ENCODE results near the gene AP3D1.
A peak's percentile ranks its signal among the peaks of the same experiment; 100 is the strongest.

Gene AP3D1

DNA sequence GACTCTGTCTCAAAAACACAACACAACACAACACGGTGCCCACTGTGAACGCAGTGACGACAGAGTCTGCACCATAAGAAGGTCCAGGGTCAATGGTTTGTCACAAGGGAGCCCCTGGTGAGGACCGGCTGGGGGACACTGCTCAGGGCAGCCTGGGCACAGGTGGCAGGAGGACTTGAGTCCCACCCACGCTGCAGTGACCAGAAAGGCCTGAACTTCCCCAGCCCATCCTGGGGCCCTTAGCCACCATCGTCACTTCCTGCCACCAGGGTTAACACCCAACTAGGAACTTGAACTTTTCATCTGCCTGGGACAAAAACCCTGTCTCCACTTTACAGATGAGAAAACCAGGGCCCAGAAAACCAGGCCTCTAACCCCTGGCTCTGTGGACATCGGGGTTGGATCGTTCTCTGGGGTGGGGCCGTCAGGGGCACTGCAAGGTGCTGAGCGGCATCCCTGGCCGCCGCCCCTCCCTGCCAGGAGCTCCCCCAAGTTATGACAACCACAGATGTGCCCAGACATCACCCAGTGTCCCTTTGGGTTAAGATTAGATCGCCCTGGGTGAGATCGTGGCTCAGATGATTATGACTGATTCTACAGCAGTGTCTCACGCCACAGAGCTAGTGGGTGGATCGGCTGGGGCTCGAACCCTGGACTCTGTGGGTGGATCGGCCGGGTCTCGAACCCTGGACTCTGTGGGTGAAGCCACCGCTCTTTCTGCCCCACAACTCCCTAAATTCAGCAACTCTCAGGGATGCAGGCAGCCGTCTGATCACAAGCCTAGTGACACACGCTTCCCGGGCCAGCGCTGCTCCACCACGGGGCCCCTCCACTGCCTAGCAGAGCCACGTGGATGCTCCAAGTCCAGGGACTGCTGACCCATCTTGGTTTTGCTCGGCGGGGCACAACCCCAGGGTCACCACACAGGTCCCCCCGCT lies 69.2 kb downstream of the AP3D1 start:
- peak; percentile 90 for DNase-seq

DNA sequence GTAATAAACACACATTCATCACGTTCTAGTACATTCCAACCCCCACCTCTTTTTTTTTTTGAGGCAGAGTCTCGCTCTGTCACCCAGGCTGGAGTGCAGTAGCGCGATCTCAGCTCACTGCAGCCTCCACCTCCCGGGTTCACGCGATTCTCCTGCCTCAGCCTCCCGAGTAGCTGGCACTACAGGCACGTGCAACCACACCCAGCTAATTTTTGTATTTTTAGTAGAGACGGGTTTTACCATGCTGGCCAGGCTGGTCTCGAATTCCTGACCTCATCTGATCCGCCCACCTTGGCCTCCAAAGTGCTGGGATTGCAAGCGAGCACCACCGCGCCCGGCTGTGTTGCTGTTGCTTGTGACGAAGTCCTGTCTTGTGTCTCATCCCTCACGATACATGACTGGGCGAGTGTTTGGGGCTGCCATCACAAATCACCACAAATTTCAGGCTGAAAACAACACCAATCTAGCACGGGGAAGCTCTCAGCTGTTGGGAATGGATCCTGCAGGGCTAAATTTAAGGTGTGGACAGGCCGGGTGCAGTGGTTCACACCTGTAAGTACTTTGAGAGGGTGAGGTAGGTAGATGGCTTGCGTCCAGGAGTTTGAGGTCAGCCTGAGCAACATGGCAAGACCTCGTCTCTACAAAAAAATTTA lies 70.9 kb downstream of the AP3D1 start:
- DNase-seq: no peak

DNA sequence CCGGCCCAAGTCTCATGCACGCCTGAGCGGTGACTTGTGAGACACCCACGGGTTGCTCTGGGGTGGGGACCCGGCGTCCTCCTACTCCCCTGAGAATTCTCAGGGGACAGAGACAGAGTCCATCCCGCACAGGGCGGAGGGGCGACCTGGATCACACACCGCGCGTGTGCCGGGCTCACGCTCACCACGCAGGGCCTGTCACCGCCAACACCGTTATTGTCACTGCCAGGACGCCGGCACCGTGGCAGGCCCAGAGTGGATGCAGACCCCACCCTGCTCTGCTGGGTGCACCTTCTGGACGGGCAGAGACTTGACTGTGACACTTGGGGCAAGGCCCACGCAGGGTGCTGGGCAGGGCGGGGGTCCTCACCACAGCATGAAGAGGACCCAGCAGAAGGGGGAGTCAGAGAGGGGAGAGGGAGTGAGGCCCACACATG lies 71.5 kb downstream of the AP3D1 start:
- no peak for DNase-seq

DNA sequence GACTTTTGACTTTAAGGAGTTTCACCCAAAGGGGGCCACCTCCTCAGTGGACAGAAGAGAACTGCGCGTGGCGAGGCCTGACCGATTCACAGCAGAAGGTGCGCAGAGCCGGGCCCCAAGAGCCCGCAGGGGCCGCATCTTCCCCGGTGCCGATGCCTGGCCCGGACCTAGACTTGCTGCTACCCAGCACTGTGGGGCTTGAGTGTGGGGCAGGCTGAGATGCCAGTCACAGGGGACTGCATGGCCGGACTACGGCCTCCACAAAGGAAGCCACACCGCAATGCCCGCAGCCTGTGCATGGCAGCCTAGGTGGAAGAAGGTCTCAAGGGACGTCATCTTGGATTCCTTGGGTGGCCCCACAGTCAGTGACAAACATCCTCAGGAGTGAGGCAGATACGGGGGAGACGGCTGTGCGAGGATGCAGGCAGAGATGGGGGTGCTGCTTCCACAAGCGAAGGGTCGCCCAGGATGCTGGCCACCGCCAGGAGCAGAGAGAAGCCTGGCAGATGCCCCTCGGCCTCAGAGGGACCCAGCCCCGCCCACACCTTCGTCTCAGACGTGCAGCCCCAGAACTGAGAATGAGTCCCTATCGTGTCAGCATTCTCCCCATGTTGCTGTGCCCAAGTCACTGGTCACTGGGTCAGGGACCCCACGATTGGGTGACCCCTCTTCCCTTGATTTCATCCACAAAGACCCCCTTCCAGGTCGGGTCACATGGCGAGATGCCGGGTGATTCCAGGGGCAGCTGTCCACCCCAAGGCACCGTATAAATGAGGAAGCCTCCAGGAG lies 72.1 kb downstream of the AP3D1 start:
- no peak for DNase-seq

DNA sequence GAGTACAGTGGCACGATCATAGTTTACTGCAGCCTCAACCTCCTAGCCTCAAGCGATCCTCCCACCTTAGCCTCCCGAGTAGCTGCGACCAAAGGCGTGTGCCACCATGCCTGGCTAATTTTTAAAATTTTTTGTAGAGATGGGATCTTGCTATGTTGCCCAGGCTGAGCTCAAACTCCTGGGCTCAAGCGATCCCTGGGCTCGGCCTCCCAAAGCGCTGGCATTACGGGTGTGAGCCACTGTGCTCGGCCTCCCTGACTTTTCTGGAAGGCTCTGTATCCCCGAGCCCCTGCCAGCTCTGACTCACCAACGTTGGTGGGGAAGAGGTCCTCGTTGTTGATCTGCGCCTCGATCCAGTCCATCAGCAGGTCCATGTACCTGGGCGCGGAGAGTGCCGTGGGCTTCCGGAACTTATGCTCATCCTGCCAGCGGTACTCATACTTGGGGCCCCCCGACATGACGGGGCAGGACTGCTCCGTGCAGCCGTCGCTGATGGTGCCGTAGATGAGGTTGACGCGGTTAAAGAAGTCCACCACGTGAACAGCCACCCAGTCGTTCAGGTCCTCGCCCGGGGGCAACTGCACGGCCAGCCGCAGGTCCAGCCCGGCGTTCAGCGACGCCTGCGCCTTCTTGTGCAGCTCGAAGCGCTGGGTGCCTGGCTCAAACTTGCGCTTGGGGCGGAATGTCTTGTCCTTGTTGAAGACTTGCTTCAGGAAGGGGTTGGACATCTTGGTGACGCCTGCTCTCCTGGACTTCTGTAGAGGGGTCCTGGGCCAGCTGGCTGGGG lies 73.3 kb downstream of the AP3D1 start:
- no peak for DNase-seq

DNA sequence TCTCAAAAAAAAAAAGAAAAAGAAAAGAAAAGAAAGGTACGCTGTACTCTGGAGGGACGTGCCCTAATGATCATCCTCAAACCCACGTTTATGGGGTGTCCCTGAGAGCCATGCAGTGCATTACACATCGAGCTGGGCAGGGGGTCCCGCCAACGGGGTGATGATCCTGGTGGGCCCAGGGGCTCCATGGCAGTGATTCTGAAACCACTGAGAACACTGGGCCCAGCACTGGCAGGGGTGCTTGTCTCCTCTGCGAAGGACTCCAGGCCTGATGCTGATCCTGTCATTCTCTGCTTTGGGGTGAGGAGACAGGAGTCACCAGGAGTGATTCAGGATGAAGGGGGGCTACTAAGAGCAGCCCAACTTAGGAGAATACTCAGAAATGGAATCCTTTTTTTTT lies 74.0 kb downstream of the AP3D1 start:
- DNase-seq: no peak

DNA sequence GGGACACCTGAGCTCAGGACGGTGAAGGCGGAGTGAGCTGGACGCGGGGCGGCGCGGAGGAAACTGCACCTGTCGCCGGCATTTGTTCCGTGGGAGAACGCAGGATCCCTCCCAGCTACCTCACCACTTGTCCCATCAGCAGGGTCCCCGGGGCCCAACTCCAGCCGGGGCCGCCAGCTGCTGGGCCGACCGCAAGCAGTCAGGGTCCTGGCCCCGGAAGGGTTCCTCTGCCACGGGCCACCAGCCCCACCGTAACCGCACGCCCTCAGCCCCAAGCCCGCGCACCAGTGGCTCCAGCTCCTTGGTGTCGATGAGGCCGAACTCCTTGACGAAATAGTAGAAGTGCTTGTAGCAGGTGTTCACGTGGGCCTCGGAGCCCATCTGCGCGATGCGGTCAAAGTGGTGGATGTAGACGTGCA lies 74.8 kb downstream of the AP3D1 start:
- DNase-seq: no peak

DNA sequence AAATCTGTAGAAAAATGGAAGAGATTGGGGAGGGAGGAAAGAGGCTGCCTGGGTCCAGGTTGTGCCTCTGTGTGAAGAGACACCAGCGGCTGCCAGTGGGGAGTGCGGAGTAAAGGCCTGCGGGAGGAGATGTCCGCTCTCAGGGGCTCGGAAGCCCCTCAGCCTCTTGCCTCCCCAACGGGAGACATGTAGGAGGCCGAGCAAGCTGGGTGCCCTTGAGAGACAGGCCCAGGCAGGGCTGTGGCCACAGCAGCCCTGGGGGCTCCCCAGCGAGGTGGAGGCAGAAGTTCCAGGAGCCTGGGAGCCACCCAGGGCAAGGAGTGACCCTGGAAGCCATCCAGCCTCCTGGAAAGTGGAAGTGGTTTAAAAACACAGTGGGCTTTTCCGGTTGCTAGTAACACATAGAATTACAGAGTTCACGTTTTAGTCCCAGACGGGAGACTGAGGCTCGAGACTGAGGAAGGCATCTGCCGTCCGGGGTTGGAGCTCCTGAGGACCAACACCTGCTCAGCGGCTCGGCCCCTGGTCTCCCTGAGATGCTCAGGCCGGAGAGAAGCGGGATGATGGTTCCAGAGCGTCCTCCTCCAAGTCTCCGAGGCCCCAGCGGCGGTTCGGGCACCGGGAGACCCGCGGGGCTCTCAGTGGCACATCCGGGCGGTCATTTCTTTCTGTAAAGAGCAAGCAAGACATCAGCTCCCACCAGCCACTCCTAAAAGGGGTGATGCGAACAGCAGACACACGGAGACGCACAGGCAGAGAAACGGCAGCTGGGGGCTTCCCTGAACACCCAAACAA lies 78.4 kb downstream of the AP3D1 start:
- DNase-seq: no peak

DNA sequence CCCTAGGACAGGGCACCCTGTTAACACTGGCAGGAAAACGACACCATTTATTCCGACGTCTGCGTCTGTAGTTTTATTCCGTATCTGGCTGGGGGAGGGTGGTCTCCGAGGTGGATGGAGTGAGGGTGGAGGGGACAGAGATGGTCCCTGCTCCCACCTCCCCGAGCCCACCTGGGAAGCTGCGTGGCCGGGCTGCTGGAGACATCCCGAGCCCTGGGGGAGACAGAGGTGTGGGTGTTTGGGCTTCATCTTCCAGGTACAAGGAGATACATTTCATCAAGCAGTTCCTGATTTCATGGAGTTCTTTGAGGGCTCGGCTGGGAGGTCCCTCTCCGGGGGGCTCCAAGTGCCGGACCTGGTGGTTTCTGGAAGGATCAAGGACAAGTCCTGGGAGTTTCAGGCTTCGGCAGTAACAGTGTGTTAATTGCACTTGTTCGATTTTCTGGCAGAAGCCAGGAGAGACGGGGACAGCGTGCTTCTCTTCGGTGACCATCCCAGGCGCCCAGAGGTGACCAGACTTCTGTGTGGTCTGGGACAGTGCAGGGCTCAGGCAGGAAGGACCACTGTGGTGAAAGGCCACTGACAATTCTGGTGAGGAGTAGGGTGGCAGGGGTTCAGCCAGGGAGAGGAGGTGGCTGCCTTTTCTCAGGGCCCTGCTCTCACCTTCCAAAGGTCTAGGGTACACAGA lies 80.2 kb downstream of the AP3D1 start:
- no peak for DNase-seq

DNA sequence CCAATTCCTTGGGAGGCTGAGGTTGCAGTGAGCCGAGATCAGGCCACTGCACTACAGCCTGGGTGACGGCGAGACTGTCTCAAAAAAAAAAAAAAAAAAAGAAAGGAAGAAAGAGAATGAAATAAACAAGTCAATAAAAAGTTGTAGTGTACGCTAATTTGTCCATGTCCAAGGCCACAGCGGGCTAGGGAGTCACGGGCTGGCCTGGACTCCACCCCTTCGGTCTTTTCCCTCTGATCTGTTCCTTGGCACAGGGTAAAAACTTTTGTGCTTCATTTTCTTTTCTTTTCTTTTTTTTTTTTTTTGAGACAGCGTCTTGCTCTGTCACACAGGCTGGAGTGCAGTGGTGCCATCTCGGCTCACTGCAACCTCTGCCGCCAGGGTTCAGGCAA lies 80.9 kb downstream of the AP3D1 start:
- DNase-seq: no peak

DNA sequence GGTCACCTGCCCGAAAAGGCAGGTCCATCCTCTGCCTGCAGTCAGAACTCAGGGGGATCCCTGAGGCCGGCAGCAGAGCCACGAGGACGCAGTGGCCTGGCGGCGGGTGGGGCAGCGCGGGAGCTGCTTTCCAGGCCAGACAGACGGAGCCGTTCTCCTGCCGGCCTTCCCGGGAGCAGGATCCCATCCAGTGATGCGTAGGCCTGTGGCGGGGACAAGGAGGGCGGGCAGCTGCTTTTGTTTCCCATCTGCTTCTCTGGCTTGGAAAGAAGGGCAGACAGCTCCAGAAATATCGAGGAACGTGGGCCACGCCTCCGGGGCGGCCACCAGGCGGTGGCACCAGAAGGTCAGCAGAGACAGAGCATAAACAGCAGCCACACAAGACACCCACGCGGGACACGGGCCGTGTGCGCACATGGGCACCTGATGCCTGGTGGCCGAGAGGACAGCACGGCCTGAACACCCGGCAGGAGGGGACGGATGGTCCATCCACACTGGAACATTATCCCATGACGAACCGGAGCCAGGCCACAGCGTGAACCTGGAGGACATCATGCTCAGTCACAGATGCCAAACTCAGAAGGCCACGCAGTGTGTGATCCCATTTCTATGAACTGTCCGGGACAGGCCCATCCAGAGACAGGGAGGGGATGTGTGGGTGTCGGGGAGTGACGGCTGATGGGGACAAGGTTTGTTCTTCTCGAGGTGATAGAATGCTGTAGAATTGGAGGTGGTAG lies 86.4 kb downstream of the AP3D1 start:
- DNase-seq: no peak

DNA sequence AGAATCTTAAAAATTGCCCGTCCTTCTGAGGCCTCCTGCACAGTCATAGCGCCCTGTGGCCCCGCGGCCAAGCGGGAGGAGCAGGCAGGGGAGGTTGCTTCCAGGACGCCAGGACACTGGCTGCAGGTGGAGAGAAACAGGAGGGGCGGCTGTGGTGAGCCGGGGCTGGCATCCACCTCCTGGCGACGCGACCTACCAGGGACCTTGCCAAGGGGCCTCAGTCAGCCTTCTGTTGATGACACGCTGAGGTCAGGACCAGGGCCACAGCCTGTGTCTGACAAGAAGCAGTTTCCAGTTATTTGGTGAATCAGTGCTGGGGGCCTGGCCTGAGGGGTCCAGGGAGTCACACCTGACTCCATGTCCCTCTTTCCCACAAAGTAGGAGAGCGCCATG lies 87.0 kb downstream of the AP3D1 start:
- DNase-seq: no peak

DNA sequence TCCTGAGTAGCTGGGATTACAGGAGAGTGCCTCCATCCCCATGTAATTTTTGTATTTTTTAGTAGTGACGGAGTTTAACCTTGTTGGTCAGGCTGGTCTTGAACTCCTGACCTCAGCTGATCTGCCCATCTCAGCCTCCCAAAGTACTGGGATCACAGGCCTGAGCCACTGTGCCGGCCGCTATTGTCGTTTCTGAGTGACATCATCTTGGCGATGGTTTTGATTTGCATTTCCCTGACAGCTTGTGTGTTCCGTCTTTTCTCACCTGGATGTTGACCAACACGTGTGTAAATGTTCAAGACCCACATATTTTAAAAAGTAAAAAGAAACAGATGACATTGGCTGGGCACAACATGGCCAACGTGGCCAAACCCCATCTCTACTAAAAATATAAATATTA lies 87.5 kb downstream of the AP3D1 start:
- DNase-seq: no peak

DNA sequence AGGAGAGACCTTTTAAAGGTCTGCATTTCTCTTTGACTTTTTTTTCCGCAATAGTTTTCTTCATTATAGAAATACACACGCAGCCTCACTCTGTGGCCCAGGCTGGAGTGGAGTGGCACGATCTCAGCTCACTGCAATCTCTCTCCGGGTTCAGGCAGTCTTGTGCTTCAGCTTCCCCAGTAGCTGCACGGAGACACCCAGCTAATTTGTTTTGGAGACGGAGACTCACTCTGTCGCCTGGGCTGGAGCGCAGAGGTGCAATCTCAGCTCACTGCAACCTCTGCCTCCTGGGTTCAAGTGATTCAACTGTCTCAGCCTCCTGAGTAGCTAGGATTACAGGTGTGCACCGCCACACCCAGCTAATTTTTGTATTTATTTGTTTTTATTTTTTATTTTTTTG lies 88.6 kb downstream of the AP3D1 start:
- DNase-seq: no peak

DNA sequence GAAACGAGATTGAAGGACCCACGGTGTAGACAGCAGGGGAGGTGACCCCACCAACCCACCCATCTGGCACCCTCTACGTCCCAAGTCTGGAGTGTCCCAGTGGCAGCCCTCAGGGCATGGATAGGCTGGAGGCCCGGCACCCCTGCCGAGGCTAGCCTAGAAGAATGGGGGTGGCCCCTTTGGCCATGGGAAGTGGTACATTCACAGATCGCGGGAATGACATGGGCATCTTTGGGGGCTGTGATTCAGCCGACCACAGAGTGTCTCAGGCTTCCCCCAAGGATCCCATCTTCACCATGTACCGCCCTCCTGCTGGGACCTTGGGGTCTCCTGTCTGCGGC lies 89.0 kb downstream of the AP3D1 start:
- DNase-seq: no peak

DNA sequence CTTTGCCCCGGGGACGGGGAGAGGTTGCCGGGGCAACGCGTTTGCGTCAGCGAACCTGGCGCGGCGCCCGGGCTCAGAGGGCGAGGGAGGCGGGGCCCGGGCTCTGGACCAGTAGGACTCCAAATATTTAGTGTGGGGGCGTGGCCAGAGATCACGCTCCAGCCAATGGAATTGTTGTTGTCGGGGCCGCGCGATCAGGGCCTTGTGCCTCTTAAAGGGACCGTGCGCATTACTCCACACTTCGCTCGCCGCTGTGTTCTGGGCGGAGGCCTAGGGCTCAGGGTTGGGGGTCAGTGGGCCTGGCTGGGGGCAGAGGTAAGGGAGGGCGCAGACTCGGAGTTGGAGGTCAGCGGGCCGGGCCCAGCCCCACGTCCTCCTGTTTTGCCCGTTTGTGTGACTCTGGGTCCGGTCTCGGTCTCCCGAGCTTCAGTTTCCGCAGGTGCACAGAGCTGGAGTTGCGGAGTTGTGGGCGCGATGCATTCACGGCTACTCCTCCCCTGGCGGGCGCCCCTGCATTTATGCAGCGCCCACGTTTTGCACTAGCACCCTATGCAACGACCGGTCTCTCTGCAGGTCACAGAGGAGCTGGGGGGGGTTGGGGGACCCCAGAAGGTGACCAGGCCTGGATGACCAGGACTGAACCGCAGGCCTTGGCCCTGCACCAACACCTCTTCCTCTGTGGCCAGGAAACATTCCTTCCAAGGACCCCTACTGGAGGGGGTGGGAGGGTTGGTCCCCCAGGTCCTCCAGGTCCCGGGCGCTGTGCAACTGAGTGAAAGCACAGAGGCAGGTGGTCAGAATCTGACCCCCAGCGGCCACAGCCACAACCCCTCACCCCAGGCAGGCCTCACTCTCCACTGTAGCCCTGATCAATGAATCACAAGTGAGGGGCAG lies 89.6 kb downstream of the AP3D1 start:
- DNase-seq: peak; percentile 99

DNA sequence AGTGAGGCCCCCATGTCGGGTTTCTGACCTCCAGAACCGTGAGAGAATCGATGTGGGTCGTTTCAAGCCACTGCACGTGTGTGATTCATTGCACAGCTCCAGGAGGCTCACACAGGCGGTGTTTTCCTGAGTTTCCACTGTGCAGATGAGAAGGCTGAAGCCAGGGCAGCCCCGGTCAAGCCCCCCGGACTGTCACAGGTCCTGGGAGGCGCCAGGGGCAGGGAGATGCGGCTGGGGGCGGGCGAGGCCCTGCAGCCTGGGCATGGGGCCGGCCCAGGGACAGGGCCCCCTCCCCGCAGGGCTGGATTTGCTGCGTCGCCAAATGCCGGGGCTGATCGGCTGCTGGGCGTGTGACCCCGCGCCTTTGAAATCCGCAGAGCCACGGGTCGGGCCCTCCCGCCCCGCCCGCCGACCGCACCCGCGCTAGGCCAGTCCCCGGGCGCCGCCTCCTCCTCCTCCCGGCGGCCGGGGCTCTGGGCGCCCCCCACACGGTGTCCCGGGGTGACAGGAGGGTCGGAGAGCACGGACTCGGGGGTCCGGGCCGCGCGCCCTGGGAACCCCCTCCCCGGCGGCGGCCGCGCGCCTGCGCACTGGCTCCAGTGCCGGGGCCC lies 90.4 kb downstream of the AP3D1 start:
- peak; percentile 68 for DNase-seq

DNA sequence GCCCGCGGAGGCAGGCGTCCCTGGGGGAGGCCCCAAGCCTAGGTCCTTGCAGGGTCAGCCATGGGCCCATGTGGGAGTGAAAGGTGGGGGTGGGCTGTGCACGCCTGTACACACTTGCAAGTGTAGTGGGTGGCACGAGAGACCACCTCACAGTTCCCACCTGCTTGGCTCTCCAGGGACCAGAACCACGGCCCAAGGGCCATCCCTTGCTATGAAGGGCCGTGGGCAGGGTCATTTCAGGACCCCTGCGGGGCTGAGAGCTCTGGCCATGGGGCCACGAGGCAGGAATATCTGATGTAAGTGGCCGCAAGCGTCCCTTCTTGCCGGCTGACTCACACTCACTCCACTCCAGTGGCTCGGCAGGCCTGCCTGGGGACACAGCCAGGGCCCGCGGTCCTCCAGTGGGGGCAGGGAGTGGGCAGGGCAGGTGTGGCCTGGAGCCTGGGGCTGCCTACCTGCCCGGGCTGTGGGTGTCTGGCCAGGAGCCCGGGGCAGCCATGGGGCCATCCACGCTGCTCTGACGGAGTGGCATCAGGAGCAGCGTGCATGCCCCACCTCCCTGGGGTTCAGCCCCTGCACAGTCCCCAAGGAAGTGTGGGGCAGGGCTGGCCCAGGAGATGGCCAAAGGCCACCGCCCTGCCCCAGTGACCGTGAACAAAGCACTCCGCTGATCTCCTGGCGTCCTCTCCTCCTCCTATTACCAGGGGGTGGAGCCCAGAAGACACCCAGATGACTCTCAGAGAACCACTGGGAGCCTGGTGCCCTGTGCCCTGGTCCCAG lies 91.8 kb downstream of the AP3D1 start:
- DNase-seq: no peak

Data from inflammatory macrophage treated with lipopolysaccharide for 4 hours (primary cell).